Ovary (tissue), 9 donors: ENCODE results near the gene LRCH4. TPM values are rescaled to one million over a fixed set of nuclear protein-coding genes. Genes with fewer than 3 reads are reported as not detected.
A peak's percentile ranks its signal among the peaks of the same experiment; 100 is the strongest.
"Not testable (repeated sequence)": the region's sequence is repeated elsewhere in the genome, so short reads cannot be mapped to it uniquely, and the experiment has no call there.

ENCODE experiments used
- DNase-seq, 5 donors: peaks; one replicate each; pipeline ENCODE4 v3.0.0-alpha.2; 2019 to 2020
- H3K27ac ChIP-seq, 2 donors: fragments of 200-600 bp; one replicate each; pipeline versions ENCODE4 v1.5.1 to v1.8.0; 2019 to 2022
- H3K27me3 ChIP-seq: fragments of 200-600 bp; one replicate; pipeline ENCODE4 v1.8.0; 2022
- H3K36me3 ChIP-seq: fragments of 200-600 bp; sonication (generic); one replicate; pipeline ENCODE4 v1.5.1; 2019
- H3K4me1 ChIP-seq: one replicate; pipeline ENCODE4 v1.8.1; 2013; ENCODE audit warnings: mild to moderate bottlenecking, moderate library complexity; ENCODE audit not compliant: insufficient read depth
- H3K4me3 ChIP-seq: fragments of 200-600 bp; sonication (generic); one replicate; pipeline ENCODE4 v1.5.1; 2017
- H3K9me3 ChIP-seq, 2 donors: fragments of 200-600 bp in 1 of 2; sonication (generic) in 1 of 2; one replicate each; pipeline versions ENCODE4 v1.5.1 to v1.8.1; 2013 to 2019; ENCODE audit warnings: mild to moderate bottlenecking in 1 of 2, moderate library complexity in 1 of 2
- EP300 ChIP-seq: sonication (generic); formaldehyde crosslinking; IDR thresholded peaks from one replicate; pipeline ENCODE4 v1.6.1; 2017; ENCODE audit warnings: antibody characterized with exemption
- POLR2A ChIP-seq: fragments of 450-650 bp; IDR thresholded peaks from one replicate; pipeline ENCODE4 v1.6.1; 2017; ENCODE audit warnings: antibody characterized with exemption, mild to moderate bottlenecking, moderate library complexity
- WGBS, 3 donors: extraction: QIAGEN DNeasy Blood & Tissue Kit in 1 of 3; methylation state at CpG; one replicate each; pipeline versions ENCODE4 v1.1.5 to v1.1.7; 2013 to 2017; 5-methylcytosine and 5-hydroxymethylcytosine counted together
- intact Hi-C, 4 donors: fragments of 100-400 bp; cut with DNase I; formaldehyde crosslinking; loops; one replicate each; pipeline versions ENCODE4 v1.11.0 to v1.15.1; 2022 to 2023
- polyA plus RNA-seq, 2 donors: library from polyadenylated mRNA; stranded (reverse); fragments of 200-250 nt in 1 of 2; fragments of 350-450 nt in 1 of 2; fragmentation: Illumina TruSeq in 1 of 2; extraction: RNeasy Lipid Tissue Mini Kit (QIAGEN cat#74804) in 1 of 2; gene quantifications; one replicate each; pipeline ENCODE4 v1.2.3, GENCODE V29; 2013 to 2014
- total RNA-seq, 7 donors: library from RNA; depleted of rRNA in 2 of 7; stranded (reverse); fragments of >200 nt in 2 of 7; fragmentation: NEBNext Ultra II Directional in 3 of 7; extraction: Animal tissue kit (Norgen Biotek cat#: 25700) in 3 of 7; gene quantifications; one replicate each; pipeline versions ENCODE4 v1.1.0 to v1.2.4, GENCODE V29; 2016 to 2023
- TF ChIP-seq, protein P1 (sequence below), 3 donors: fragments of 450-650 bp in 2 of 3; fragments of 200-600 bp in 1 of 3; IDR thresholded peaks; one replicate each; pipeline versions ENCODE4 v1.5.1 to v1.8.0; 2016 to 2022; ENCODE audit warnings: antibody characterized with exemption in 3 of 3, mild to moderate bottlenecking in 1 of 3
- donor health status: DM: no; HTN: no; CAD: no; lungs with moderate emphysema.
- donor health status: DM: no; HTN: no; CAD: no.
- donor health status: Bipolar disorder and iron deficiency.
- donor health status: DM: yes; HTN: yes; CAD: no.
- donor health status: DM: no; HTN: no; CAD: no.
- donor health status: DM: yes; HTN: yes; CAD: no.

LRCH4 gene
- total and polyA plus RNA-seq, 9 donors, result 3.5 to 133 (median 79.2) TPM

- intact Hi-C loops, result no loop called here
- no peaks in the 10 kb centered on the region for H3K36me3 ChIP-seq
- WGBS, 3 donors, result 91 to 96% (median 93%) methylated on average over 2 of the region's 2 CpGs
These were observed 33.4 kb downstream of the LRCH4 start for GRCh38 chr7:100552532-100552931.

GRCh38 chr7:100548446-100548845 lies 37.5 kb downstream of the LRCH4 start:
- Histone ChIP-seq H3K4me1 (peaks cover 46% of the 10 kb centered on the region), H3K27ac (peak overlapping the region; percentile 82 to 86)
- H3K36me3 ChIP-seq, H3K4me3 ChIP-seq, H3K9me3 ChIP-seq, DNase-seq, H3K27me3 ChIP-seq: not testable (repeated sequence)
- WGBS, 3 donors, result 48 to 61% (median 50%) methylated on average over 5 of the region's 5 CpGs
- intact Hi-C loops, result loop anchor here in 2 of 4 donors (2.0 to 5.0 kb wide), 2 partner anchors 18 to 66 kb away; partner anchors contain the start of gene NYAP1 (in 1 of the 2)

More at GRCh38 chr7:100552532-100552931, 33.4 kb downstream of the LRCH4 start:
- Histone ChIP-seq H3K9me3 (no peaks in the 10 kb centered on the region), H3K4me1 (peaks cover 15% of the 10 kb centered on the region), H3K27me3 (no peaks in the 10 kb centered on the region), H3K27ac (no peak overlapping the region), H3K4me3 (no peak overlapping the region)
- TF ChIP-seq POLR2A (no peak), EP300 (no peak)
- TF ChIP-seq, protein P1, sequence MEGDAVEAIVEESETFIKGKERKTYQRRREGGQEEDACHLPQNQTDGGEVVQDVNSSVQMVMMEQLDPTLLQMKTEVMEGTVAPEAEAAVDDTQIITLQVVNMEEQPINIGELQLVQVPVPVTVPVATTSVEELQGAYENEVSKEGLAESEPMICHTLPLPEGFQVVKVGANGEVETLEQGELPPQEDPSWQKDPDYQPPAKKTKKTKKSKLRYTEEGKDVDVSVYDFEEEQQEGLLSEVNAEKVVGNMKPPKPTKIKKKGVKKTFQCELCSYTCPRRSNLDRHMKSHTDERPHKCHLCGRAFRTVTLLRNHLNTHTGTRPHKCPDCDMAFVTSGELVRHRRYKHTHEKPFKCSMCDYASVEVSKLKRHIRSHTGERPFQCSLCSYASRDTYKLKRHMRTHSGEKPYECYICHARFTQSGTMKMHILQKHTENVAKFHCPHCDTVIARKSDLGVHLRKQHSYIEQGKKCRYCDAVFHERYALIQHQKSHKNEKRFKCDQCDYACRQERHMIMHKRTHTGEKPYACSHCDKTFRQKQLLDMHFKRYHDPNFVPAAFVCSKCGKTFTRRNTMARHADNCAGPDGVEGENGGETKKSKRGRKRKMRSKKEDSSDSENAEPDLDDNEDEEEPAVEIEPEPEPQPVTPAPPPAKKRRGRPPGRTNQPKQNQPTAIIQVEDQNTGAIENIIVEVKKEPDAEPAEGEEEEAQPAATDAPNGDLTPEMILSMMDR (IDR thresholded peaks at IDR 0.05), result no peak
- no peak for DNase-seq

DNA sequence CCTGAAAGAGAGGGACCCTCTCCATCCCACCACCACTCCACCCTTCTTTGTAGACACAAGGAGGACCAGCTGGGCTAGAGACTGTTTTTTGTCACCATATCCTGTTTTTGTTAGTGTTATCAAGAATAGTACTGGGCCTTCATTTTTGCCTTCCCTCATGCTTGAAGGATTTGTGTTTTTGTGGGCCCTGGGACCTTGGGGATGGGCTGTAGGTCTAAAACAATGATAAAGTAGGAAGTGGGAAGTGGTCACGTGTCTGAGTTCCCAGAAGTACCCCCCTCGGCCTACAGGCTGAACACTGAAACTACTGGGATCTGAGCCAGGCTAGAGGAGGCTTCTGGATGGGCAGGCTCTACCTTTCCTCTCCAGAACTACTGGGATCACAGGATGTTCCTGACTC lies 38.1 kb downstream of the LRCH4 start:
- Histone ChIP-seq H3K36me3 (no peaks in the 10 kb centered on the region), H3K9me3 (no peaks in the 10 kb centered on the region), H3K4me1 (peaks cover 46% of the 10 kb centered on the region), H3K27ac (peak overlapping the region; percentile 82 to 86), H3K27me3 (no peaks in the 10 kb centered on the region), H3K4me3 (no peak overlapping the region)
- intact Hi-C loops, result loop anchor here in 2 of 4 donors (2.0 to 5.0 kb wide), 2 partner anchors 19 to 66 kb away; partner anchors contain the start of gene NYAP1 (in 1 of the 2)
- TF ChIP-seq EP300 (no peak), POLR2A (no peak)
- TF ChIP-seq, protein P1 (IDR thresholded peaks at IDR 0.05), result no peak
- 1 to 9% (median 5%) methylated on average over 2 of the region's 2 CpGs for WGBS, 3 donors
- peak; percentile 61 to 74 (median 66) for DNase-seq

GRCh38 chr7:100546926-100547800 lies 38.8 kb downstream of the LRCH4 start:
- Histone ChIP-seq H3K27ac (peak overlapping the region; percentile 82 to 86), H3K4me1 (peaks cover 49% of the 10 kb centered on the region), H3K9me3 (no peaks in the 10 kb centered on the region), H3K27me3 (no peaks in the 10 kb centered on the region), H3K36me3 (no peaks in the 10 kb centered on the region), H3K4me3 (peak overlapping the region; percentile 6)
- intact Hi-C loops, result loop anchor here in 1 of 4 donors (5.0 kb wide), 1 partner anchor 65 kb away; the partner anchor contains the start of gene NYAP1
- TF ChIP-seq POLR2A (no peak), EP300 (no peak)
- TF ChIP-seq, protein P1 (IDR thresholded peaks at IDR 0.05), result no peak
- WGBS, 3 donors, result 27 to 32% (median 29%) methylated on average over 9 of the region's 9 CpGs
- peak in 2 of 5 donors; percentile 26 to 46 for DNase-seq
